GM18907 (cell line): ENCODE measurements around the gene BMAL1.
"Not testable (repeated sequence)": the region's sequence is repeated elsewhere in the genome, so short reads cannot be mapped to it uniquely, and the experiment has no call there.

Experiments
- ATAC-seq: cut with Tn5 transposase; IDR thresholded peaks from one replicate; pipeline ENCODE4 v1.9.1; 2021; ENCODE audit warnings: mild to moderate bottlenecking, moderate library complexity; ENCODE audit not compliant: unreplicated experiment

The BMAL1 gene

GRCh38 chr11:13368041-13368446 is 90.5 kb downstream of the BMAL1 start:
- no peak for ATAC-seq

GRCh38 chr11:13373216-13373615 is 95.6 kb downstream of the BMAL1 start:
- no peak for ATAC-seq

- ATAC-seq = no peak
Observed at GRCh38 chr11:13375798-13376197, 98.2 kb downstream of the BMAL1 start.

GRCh38 chr11:13376402-13376801 is 98.8 kb downstream of the BMAL1 start:
- ATAC-seq = no peak

GRCh38 chr11:13376838-13377237 is 99.2 kb downstream of the BMAL1 start:
- ATAC-seq = no peak

GRCh38 chr11:13378316-13378715 is 100.7 kb downstream of the BMAL1 start:
- ATAC-seq = no peak

GRCh38 chr11:13380731-13381130 is 103.1 kb downstream of the BMAL1 start:
- no peak for ATAC-seq

- no peak for ATAC-seq
Observed at GRCh38 chr11:13382751-13383150, 105.2 kb downstream of the BMAL1 start.

- no peak for ATAC-seq
Observed at GRCh38 chr11:13384908-13385640, 107.5 kb downstream of the BMAL1 start.

GRCh38 chr11:13386567-13386966 is 109.0 kb downstream of the BMAL1 start:
- no peak for ATAC-seq

- ATAC-seq = no peak
Observed at GRCh38 chr11:13388741-13389140, 111.2 kb downstream of the BMAL1 start.

GRCh38 chr11:13391217-13391616 is 113.6 kb downstream of the BMAL1 start:
- ATAC-seq = no peak

GRCh38 chr11:13398335-13398734 is 120.7 kb downstream of the BMAL1 start:
- not testable (repeated sequence) for ATAC-seq

- no peak for ATAC-seq
Observed at GRCh38 chr11:13405220-13405619, 127.6 kb downstream of the BMAL1 start.

- no peak for ATAC-seq
Observed at GRCh38 chr11:13415201-13415600, 137.6 kb downstream of the BMAL1 start.

GRCh38 chr11:13421561-13421960 is 144.0 kb downstream of the BMAL1 start:
- ATAC-seq = no peak

GRCh38 chr11:13423372-13423771 is 145.8 kb downstream of the BMAL1 start:
- ATAC-seq = no peak

- no peak for ATAC-seq
Observed at GRCh38 chr11:13427440-13427839, 149.8 kb downstream of the BMAL1 start.

GRCh38 chr11:13429288-13429687 is 151.7 kb downstream of the BMAL1 start:
- no peak for ATAC-seq

GRCh38 chr11:13429836-13430235 is 152.2 kb downstream of the BMAL1 start:
- no peak for ATAC-seq

- no peak for ATAC-seq
Observed at GRCh38 chr11:13433437-13433836, 155.8 kb downstream of the BMAL1 start.

- no peak for ATAC-seq
Observed at GRCh38 chr11:13434247-13435205, 156.9 kb downstream of the BMAL1 start.
